ENCODE measurements around the gene CENATAC.

GRCh38 chr11:119023741-119024140 is 25.8 kb downstream of the CENATAC start:
- no peak for TF ChIP-seq EZH2 (IDR thresholded peaks at IDR 0.05; ENCODE audit: low read depth)
- TF ChIP-seq CTCF (conservative IDR thresholded peaks at IDR 0.05): no peak

All from PC-9 (cell line).